DOHH2 (cell line): ENCODE data around the gene HNRNPAB.

Experiments
- EZH2phosphoT487 ChIP-seq: fragments of 200-600 bp; sonication (generic); IDR thresholded peaks from 2 replicates; pipeline ENCODE4 v1.6.1; 2017; ENCODE audit warnings: borderline replicate concordance, mild to moderate bottlenecking, antibody characterized with exemption, low read length, moderate library complexity, mixed read lengths
- TF ChIP-seq, protein P1 (sequence below): fragments of 200-600 bp; sonication (generic); IDR thresholded peaks from one replicate; pipeline ENCODE4 v1.5.1; 2014; ENCODE audit warnings: antibody characterized with exemption, mild to moderate bottlenecking, low read depth, low read length; ENCODE audit not compliant: poor library complexity, severe bottlenecking

DNA sequence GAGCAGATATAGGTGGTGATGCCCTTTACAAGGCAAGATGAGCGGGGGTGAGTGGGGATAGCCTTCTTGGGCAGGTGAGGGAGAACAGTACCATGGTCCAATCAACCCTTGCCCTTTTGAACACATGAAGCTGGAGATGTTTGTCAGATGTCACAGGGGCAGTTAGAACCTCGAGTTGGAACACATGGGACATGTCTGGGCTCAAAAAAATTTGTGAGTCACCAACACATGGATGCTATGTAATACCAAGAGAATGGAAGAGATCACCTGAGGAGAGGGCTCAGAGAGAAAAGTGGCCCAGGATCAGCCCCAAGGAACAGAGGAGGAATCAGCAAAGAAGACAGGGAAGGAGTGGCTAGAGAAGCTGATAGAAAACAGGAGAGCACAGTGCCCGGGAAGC lies 23.6 kb downstream of the HNRNPAB start:
- TF ChIP-seq, protein P1, sequence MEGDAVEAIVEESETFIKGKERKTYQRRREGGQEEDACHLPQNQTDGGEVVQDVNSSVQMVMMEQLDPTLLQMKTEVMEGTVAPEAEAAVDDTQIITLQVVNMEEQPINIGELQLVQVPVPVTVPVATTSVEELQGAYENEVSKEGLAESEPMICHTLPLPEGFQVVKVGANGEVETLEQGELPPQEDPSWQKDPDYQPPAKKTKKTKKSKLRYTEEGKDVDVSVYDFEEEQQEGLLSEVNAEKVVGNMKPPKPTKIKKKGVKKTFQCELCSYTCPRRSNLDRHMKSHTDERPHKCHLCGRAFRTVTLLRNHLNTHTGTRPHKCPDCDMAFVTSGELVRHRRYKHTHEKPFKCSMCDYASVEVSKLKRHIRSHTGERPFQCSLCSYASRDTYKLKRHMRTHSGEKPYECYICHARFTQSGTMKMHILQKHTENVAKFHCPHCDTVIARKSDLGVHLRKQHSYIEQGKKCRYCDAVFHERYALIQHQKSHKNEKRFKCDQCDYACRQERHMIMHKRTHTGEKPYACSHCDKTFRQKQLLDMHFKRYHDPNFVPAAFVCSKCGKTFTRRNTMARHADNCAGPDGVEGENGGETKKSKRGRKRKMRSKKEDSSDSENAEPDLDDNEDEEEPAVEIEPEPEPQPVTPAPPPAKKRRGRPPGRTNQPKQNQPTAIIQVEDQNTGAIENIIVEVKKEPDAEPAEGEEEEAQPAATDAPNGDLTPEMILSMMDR, result no peak
- no peak for TF ChIP-seq EZH2phosphoT487
